Right cardiac atrium (tissue), 5 donors: ENCODE results near the gene BLVRB. TPM values are rescaled to one million over a fixed set of nuclear protein-coding genes. Genes with fewer than 3 reads are reported as not detected.
"Not testable (repeated sequence)": the region's sequence is repeated elsewhere in the genome, so short reads cannot be mapped to it uniquely, and the experiment has no call there.

Experiments
- ATAC-seq, 2 donors: fragments of 200-7000 bp; cut with Tn5 transposase; one replicate each; pipeline versions ENCODE4 v1.8.0 to v1.9.1; 2020; ENCODE audit warnings: moderate library complexity in 2 of 2, mild to moderate bottlenecking in 1 of 2
- DNase-seq, 3 donors: peaks; one replicate each; pipeline ENCODE4 v3.0.0-alpha.2; 2020
- H3K27ac ChIP-seq: one replicate; pipeline ENCODE4 v1.5.1; 2013; ENCODE audit warnings: mild to moderate bottlenecking, low read length, control low read depth, moderate library complexity
- H3K27me3 ChIP-seq: one replicate; pipeline ENCODE4 v1.6.1; 2013; ENCODE audit not compliant: control insufficient read depth, insufficient read depth
- H3K4me1 ChIP-seq: one replicate; pipeline ENCODE4 v1.6.1; 2013; ENCODE audit warnings: low read length; ENCODE audit not compliant: control insufficient read depth, insufficient read depth
- H3K4me3 ChIP-seq: one replicate; pipeline ENCODE4 v1.5.1; 2013; ENCODE audit warnings: low read length, control low read depth
- H3K9me3 ChIP-seq: one replicate; pipeline ENCODE4 v1.6.1; 2013; ENCODE audit warnings: low read length; ENCODE audit not compliant: control insufficient read depth
- WGBS: extraction: QIAGEN DNeasy Blood & Tissue Kit; methylation state at CpG from one replicate; pipeline ENCODE4 v1.1.7; 2013; 5-methylcytosine and 5-hydroxymethylcytosine counted together
- intact Hi-C, 4 donors: fragments of 100-400 bp; cut with DNase I; formaldehyde crosslinking; loops; one replicate each; pipeline versions ENCODE4 v1.11.0 to v1.14.0; 2022 to 2023
- polyA plus RNA-seq: library from polyadenylated mRNA; stranded (reverse); fragments of 200-250 nt; gene quantifications from one replicate; pipeline ENCODE4 v1.2.3, GENCODE V29; 2013
- total RNA-seq, 4 donors: library from RNA; stranded (reverse); fragmentation: NEBNext Ultra II Directional; extraction: Animal tissue kit (Norgen Biotek cat#: 25700); gene quantifications; one replicate each; pipeline ENCODE4 v1.2.1, GENCODE V29; 2021
- donor health status: healthy with polysubstance abuse.
- donor health status: DM: no; HTN: yes; CAD: no.
- donor health status: DM: no; HTN: no; CAD: no.
- donor health status: DM: no; HTN: yes; CAD: no; lungs with severe emphysema.
- donor health status: DM: yes; HTN: yes; CAD: no.

BLVRB gene
- total and polyA plus RNA-seq, 5 donors = 72.0 to 109 (median 91.9) TPM

DNA sequence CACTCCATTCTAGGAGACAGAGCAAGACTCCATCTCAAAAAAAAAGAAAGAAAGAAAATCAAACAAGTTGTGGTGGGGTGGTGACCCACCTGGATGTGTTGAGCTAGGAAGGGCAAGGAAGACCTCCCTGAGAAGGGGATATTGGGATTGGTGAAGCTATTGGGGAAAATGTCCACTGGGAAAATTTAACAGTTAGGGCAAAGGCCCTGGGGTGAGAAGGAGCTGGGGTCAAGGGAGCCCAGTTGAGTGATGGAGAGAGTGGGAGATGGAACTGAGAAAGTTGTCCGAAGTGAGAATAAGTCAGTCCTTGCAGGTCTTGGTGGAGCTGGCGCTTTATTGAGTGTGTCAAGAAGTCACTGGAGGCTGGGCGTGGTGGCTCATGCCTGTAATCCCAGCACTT lies 27.3 kb downstream of the BLVRB start:
- DNase-seq = no peak
- no peaks in the 10 kb centered on the region for H3K9me3 ChIP-seq
- H3K4me3 ChIP-seq = no peak overlapping the region
- peaks cover 3% of the 10 kb centered on the region for H3K4me1 ChIP-seq
- ATAC-seq = no peak
- H3K27me3 ChIP-seq = no peaks in the 10 kb centered on the region
- 94% methylated on average over 3 of the region's 3 CpGs for WGBS
- no peak overlapping the region for H3K27ac ChIP-seq
- intact Hi-C loops = no loop called here

GRCh38 chr19:40433391-40434216 lies 31.9 kb downstream of the BLVRB start:
- H3K4me1 ChIP-seq = no peaks in the 10 kb centered on the region
- H3K9me3 ChIP-seq = no peaks in the 10 kb centered on the region
- intact Hi-C loops = no loop called here
- ATAC-seq (peak; percentile 98 to 99), DNase-seq (peak; percentile 93 to 98 (median 95))
- H3K27me3 ChIP-seq = no peaks in the 10 kb centered on the region
- H3K4me3 ChIP-seq = peak overlapping the region; percentile 88
- 1% methylated on average over 50 of the region's 50 CpGs for WGBS
- H3K27ac ChIP-seq = peak overlapping the region; percentile 100

DNA sequence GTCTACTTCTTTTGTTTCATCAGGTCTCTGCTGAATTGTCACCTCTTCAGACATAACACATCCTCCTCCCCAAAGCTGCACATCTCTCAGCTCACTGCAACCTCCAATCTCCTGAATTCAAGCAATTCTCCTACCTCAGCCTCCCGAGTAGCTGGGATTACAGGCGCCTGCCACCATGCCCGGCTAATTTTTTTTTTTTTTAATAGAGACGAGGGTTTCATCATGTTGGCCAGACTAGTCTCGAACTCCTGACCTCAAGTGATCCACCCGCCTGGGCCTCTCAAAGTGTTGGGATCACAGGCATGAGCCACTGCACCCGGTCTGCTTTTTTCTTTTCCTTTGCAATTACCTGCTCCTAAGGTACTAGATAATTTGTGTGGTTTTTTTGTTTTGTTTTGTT lies 32.8 kb downstream of the BLVRB start:
- Histone ChIP-seq H3K27ac (peak overlapping the region; percentile 100), H3K4me3 (peak overlapping the region; percentile 88)
- ATAC-seq, intact Hi-C loops, DNase-seq, H3K4me1 ChIP-seq, H3K27me3 ChIP-seq, H3K9me3 ChIP-seq: not testable (repeated sequence)
- 37% methylated on average over 7 of the region's 7 CpGs for WGBS

GRCh38 chr19:40431698-40432097 lies 33.8 kb downstream of the BLVRB start:
- intact Hi-C loops = no loop called here
- ATAC-seq = no peak
- no peak overlapping the region for H3K4me3 ChIP-seq
- 96% methylated on average over 3 of the region's 3 CpGs for WGBS
- DNase-seq = no peak
- H3K27me3 ChIP-seq = no peaks in the 10 kb centered on the region
- H3K4me1 ChIP-seq = no peaks in the 10 kb centered on the region
- H3K9me3 ChIP-seq = no peaks in the 10 kb centered on the region
- no peak overlapping the region for H3K27ac ChIP-seq

DNA sequence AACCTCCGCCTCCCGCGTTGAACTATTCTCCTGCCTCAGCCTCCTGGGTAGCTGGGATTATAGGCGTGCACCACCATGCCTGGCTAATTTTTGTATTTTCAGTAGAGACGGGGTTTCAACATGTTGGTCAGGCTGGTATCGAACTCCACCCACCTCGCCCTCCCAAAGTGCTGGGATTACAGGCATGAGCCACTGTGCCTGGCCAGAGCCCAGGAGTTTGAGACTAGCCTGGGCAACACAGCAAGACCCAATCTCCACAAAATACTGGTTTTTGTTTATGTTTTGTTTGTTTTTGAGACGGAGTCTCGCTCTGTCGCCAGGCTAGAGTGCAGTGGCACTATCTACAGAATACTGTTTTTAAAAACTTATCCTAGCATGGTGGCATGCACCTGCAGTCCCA lies 35.3 kb downstream of the BLVRB start:
- H3K4me1 ChIP-seq, H3K4me3 ChIP-seq, H3K27ac ChIP-seq, H3K27me3 ChIP-seq, intact Hi-C loops, H3K9me3 ChIP-seq, ATAC-seq: not testable (repeated sequence)
- peak in 1 of 3 donors; percentile 8 for DNase-seq
- WGBS = 97% methylated on average over 10 of the region's 10 CpGs

- intact Hi-C loops, H3K27ac ChIP-seq, ATAC-seq, H3K4me3 ChIP-seq, H3K27me3 ChIP-seq, H3K4me1 ChIP-seq, H3K9me3 ChIP-seq: not testable (repeated sequence)
- peak in 1 of 3 donors; percentile 2 for DNase-seq
- WGBS = 95% methylated on average over 7 of the region's 7 CpGs
These were observed 37.3 kb downstream of the BLVRB start for GRCh38 chr19:40428197-40428596.

- H3K9me3 ChIP-seq = no peaks in the 10 kb centered on the region
- H3K27ac ChIP-seq = peak within 1 kb of the TSS; percentile 99
- no peaks in the 10 kb centered on the region for H3K4me1 ChIP-seq
- under 1% methylated on average over 75 of the region's 75 CpGs for WGBS
- intact Hi-C loops = no loop called here
- ATAC-seq (peak; percentile 94 to 95), DNase-seq (peak; percentile 99 to 100 (median 100))
- peak within 1 kb of the TSS; percentile 97 for H3K4me3 ChIP-seq
- H3K27me3 ChIP-seq = no peaks in the 10 kb centered on the region
These were observed 39.9 kb downstream of the BLVRB start, which contains the start of gene SERTAD1 for GRCh38 chr19:40425450-40426287. SERTAD1 (minus strand) TSS chr19:40425992; CDS start chr19:40423546, 2,446 bp downstream.

DNA sequence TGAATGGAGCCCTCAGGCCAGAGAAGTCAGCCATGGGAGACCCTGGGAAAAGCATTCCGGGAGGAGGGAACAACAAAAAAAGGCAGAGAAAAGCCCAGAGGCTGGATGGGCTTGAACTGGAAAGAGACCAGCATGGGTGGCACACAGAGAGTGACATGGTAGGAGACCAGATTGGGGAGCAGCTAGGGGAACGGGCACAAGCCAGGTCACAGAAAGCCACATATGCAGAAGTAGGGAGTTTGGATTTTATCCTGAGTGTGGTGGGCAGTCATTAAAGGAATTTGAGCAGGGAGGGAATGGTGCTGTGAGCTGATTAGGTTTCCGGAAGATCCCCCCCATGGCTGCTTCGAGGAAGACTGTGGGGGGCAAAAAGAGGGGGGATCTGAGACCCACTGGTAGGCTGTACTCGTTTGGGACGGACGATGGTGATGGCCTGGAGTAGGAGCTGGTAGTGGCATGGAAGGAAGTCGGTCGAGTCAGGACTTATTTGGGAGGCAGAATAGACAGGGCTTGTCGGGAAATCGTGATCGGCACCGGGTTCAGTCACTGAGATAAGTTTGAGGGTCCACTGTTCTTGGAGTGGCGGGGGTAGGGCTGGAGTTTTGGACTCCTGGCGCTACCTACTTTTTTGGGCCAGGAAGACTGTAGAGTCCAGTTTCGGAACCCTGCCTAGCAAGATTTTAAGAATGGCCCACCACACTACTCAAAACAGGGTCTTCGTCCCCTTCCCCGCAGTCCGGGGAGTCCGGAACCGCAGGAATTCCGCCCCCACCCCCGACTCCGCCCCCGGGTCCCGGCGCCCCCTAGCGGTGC lies 40.7 kb downstream of the BLVRB start:
- peak overlapping the region; percentile 97 for H3K4me3 ChIP-seq
- ATAC-seq (no peak), DNase-seq (peak in 2 of 3 donors; percentile 18 to 56)
- H3K9me3 ChIP-seq = no peaks in the 10 kb centered on the region
- intact Hi-C loops = no loop called here
- peak overlapping the region; percentile 99 for H3K27ac ChIP-seq
- no peaks in the 10 kb centered on the region for H3K4me1 ChIP-seq
- no peaks in the 10 kb centered on the region for H3K27me3 ChIP-seq
- WGBS = under 1% methylated on average over 28 of the region's 28 CpGs

- ATAC-seq = no peak
These were observed 41.6 kb downstream of the BLVRB start for GRCh38 chr19:40423938-40424337.

DNA sequence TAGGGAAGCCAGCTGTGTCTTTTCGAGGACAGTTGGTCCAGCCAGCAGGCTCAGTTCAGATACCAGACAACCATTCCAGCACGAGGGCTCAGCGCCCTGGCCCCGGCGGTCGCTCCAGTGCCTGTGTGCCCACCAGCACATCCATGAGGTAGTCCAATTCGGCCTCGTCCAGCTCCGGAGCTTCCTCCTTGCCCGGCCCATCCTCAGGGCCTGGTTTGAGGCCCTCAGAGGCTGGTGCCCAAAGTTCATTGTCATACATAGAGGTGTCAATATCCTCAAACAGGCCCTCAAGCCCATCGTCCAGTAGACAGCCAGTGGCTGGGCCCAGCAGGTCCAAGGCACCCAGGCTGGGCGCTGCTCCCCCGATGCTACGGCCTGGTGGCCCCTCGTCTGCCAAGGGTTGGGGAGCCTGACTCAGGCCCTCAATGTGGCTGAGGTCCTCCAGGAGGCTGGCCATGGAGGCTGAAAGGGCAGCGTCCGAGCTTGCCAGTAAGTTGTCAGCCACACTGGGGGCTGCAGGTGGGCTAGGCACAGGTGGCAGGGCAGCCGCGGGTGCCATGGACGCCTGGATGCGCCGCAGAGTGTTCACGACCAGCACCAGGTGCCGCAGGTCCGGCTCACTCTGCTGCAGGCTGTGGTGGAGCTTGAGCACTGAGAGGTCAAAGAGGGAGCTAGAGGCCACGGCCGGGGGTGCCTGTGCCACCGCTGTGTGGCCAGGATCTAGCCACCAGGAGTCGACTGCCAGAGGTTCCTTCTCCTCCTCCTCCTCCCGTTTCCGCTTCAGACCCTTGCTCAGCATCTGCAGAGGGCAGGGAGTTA lies 42.6 kb downstream of the BLVRB start:
- intact Hi-C loops = no loop called here
- peak in 2 of 3 donors; percentile 43 to 62 for DNase-seq
- no peak for ATAC-seq
- Histone ChIP-seq H3K9me3 (no peaks in the 10 kb centered on the region), H3K27me3 (no peaks in the 10 kb centered on the region), H3K4me3 (no peak overlapping the region), H3K4me1 (no peaks in the 10 kb centered on the region), H3K27ac (no peak overlapping the region)
- 79% methylated on average over 31 of the region's 31 CpGs for WGBS

More at GRCh38 chr19:40423938-40424337, 41.6 kb downstream of the BLVRB start:
- peak in 2 of 3 donors; percentile 29 to 32 for DNase-seq
- 94% methylated on average over 6 of the region's 6 CpGs for WGBS
- H3K4me3 ChIP-seq = no peak overlapping the region
- no peaks in the 10 kb centered on the region for H3K27me3 ChIP-seq
- no peaks in the 10 kb centered on the region for H3K4me1 ChIP-seq
- no peak overlapping the region for H3K27ac ChIP-seq
- H3K9me3 ChIP-seq = no peaks in the 10 kb centered on the region
- intact Hi-C loops = no loop called here
